ENCODE data around the gene BCAM.

The BCAM gene

GRCh38 chr19:44812142-44812718, 3.3 kb downstream of the BCAM start:
- no CpG with 5 or more reads among the region's 28 CpGs for WGBS (ENCODE audit: extremely low coverage, insufficient coverage, low lambda C conversion rate)
- no peak overlapping the region for H3K9ac ChIP-seq (ENCODE audit: low read length)
- no peak overlapping the region for H2BK120ac ChIP-seq (ENCODE audit: low read depth, low read length)
- H3K4me1 ChIP-seq (ENCODE audit: control insufficient read depth, low read depth, low read length): peaks cover 3% of the 10 kb centered on the region
- H3K18ac ChIP-seq (ENCODE audit: low read length): no peak overlapping the region
- no peak overlapping the region for H3K56ac ChIP-seq (ENCODE audit: low read length)
- no peak overlapping the region for H2AK5ac ChIP-seq (ENCODE audit: low read length)
- no peaks in the 10 kb centered on the region for H3K36me3 ChIP-seq (ENCODE audit: control insufficient read depth, insufficient read depth, low read length)
- no peak overlapping the region for H3K4me3 ChIP-seq (ENCODE audit: low read length)
- no peak overlapping the region for H4K8ac ChIP-seq (ENCODE audit: low read depth, low read length)
- DNase-seq: no peak
- H4K5ac ChIP-seq (ENCODE audit: low read length): no peak overlapping the region
- H3K27ac ChIP-seq (ENCODE audit: low read depth, low read length): no peak overlapping the region
- H3K79me2 ChIP-seq (ENCODE audit: control insufficient read depth, insufficient read depth, low read length): no peaks in the 10 kb centered on the region
- H3K23ac ChIP-seq (ENCODE audit: low read length): no peak overlapping the region
- H3K27me3 ChIP-seq (ENCODE audit: insufficient read depth, low read length, poor library complexity): no peaks in the 10 kb centered on the region
- no peak overlapping the region for H3K4me2 ChIP-seq (ENCODE audit: low read length)
- no peak overlapping the region for H2BK15ac ChIP-seq (replicated peaks; ENCODE audit: low read depth)
- no peak overlapping the region for H3K4ac ChIP-seq (ENCODE audit: low read depth, low read length)
- H2BK5ac ChIP-seq (ENCODE audit: low read length): no peak overlapping the region
- no peaks in the 10 kb centered on the region for H3K79me1 ChIP-seq (ENCODE audit: low read length)

DNA sequence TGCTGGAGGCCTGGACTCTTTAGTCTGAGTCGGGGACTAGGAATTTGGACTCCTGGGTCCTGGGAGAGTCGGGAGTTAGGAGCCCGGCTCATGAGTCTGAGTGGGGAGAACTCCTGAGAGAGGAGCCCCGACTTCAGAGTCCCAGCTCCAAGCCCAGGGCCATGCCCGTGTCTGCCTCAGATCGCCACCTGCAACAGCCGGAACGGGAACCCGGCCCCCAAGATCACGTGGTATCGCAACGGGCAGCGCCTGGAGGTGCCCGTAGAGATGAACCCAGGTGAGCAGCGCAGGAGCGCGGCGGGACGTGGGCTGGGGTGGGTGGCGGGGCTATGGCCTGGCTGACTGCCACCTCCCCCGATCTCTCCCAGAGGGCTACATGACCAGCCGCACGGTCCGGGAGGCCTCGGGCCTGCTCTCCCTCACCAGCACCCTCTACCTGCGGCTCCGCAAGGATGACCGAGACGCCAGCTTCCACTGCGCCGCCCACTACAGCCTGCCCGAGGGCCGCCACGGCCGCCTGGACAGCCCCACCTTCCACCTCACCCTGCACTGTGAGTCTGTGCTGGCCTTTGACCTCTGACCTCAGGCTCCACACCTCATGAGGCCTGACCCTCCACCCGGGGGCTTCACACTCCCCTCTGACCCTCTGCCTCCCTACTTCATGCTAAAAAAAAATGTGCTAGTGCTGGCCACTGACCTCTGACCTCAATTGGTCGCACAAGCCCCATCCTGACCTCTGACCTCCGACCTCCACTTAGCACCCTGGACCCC, 4.4 kb downstream of the BCAM start:
- Histone ChIP-seq H3K56ac (ENCODE audit: low read length) (no peak overlapping the region), H3K4ac (ENCODE audit: low read depth, low read length) (no peak overlapping the region), H3K36me3 (ENCODE audit: control insufficient read depth, insufficient read depth, low read length) (no peaks in the 10 kb centered on the region), H3K27me3 (ENCODE audit: insufficient read depth, low read length, poor library complexity) (no peaks in the 10 kb centered on the region), H2BK15ac (replicated peaks; ENCODE audit: low read depth) (no peak overlapping the region), H3K23ac (ENCODE audit: low read length) (no peak overlapping the region), H3K4me2 (ENCODE audit: low read length) (no peak overlapping the region), H3K18ac (ENCODE audit: low read length) (no peak overlapping the region), H3K27ac (ENCODE audit: low read depth, low read length) (no peak overlapping the region), H3K9ac (ENCODE audit: low read length) (no peak overlapping the region), H2AK5ac (ENCODE audit: low read length) (no peak overlapping the region), H3K79me1 (ENCODE audit: low read length) (no peaks in the 10 kb centered on the region), H2BK5ac (ENCODE audit: low read length) (no peak overlapping the region), H3K4me3 (ENCODE audit: low read length) (no peak overlapping the region), H3K79me2 (ENCODE audit: control insufficient read depth, insufficient read depth, low read length) (no peaks in the 10 kb centered on the region), H2BK120ac (ENCODE audit: low read depth, low read length) (no peak overlapping the region), H4K8ac (ENCODE audit: low read depth, low read length) (no peak overlapping the region), H3K4me1 (ENCODE audit: control insufficient read depth, low read depth, low read length) (peaks cover 3% of the 10 kb centered on the region), H4K5ac (ENCODE audit: low read length) (no peak overlapping the region)
- WGBS (ENCODE audit: extremely low coverage, insufficient coverage, low lambda C conversion rate): no CpG with 5 or more reads among the region's 38 CpGs
- DNase-seq: no peak

GRCh38 chr19:44813841-44814470, 5.1 kb downstream of the BCAM start:
- Histone ChIP-seq H3K79me2 (ENCODE audit: control insufficient read depth, insufficient read depth, low read length) (no peaks in the 10 kb centered on the region), H3K36me3 (ENCODE audit: control insufficient read depth, insufficient read depth, low read length) (no peaks in the 10 kb centered on the region), H3K4me2 (ENCODE audit: low read length) (no peak overlapping the region), H2BK120ac (ENCODE audit: low read depth, low read length) (no peak overlapping the region), H3K27ac (ENCODE audit: low read depth, low read length) (no peak overlapping the region), H3K27me3 (ENCODE audit: insufficient read depth, low read length, poor library complexity) (no peaks in the 10 kb centered on the region), H3K56ac (ENCODE audit: low read length) (no peak overlapping the region), H3K4me1 (ENCODE audit: control insufficient read depth, low read depth, low read length) (peaks cover 3% of the 10 kb centered on the region), H3K79me1 (ENCODE audit: low read length) (no peaks in the 10 kb centered on the region), H2BK15ac (replicated peaks; ENCODE audit: low read depth) (no peak overlapping the region), H4K5ac (ENCODE audit: low read length) (no peak overlapping the region), H3K9ac (ENCODE audit: low read length) (no peak overlapping the region), H3K4me3 (ENCODE audit: low read length) (no peak overlapping the region), H2BK5ac (ENCODE audit: low read length) (no peak overlapping the region), H2AK5ac (ENCODE audit: low read length) (no peak overlapping the region), H3K23ac (ENCODE audit: low read length) (no peak overlapping the region), H3K18ac (ENCODE audit: low read length) (no peak overlapping the region), H3K4ac (ENCODE audit: low read depth, low read length) (no peak overlapping the region), H4K8ac (ENCODE audit: low read depth, low read length) (no peak overlapping the region)
- no peak for DNase-seq
- no CpG with 5 or more reads among the region's 16 CpGs for WGBS (ENCODE audit: extremely low coverage, insufficient coverage, low lambda C conversion rate)

DNA sequence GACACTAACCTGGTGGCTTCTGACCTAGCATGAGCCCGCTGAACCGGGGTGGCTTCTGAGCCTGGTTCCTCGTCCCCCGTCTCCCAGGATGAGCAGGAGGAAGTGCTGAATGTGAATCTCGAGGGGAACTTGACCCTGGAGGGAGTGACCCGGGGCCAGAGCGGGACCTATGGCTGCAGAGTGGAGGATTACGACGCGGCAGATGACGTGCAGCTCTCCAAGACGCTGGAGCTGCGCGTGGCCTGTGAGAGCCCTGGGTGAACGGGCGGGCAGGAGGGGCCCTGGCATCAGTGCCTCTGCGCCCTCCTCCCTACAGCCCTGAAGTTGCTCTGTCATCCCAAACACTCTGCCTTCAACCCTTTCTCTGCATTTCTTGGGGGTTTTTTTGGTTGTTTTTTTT, 5.6 kb downstream of the BCAM start:
- Histone ChIP-seq H3K4me3 (ENCODE audit: low read length) (no peak overlapping the region), H3K4me1 (ENCODE audit: control insufficient read depth, low read depth, low read length) (no peaks in the 10 kb centered on the region), H3K79me1 (ENCODE audit: low read length) (no peaks in the 10 kb centered on the region), H4K8ac (ENCODE audit: low read depth, low read length) (no peak overlapping the region), H2BK120ac (ENCODE audit: low read depth, low read length) (no peak overlapping the region), H3K36me3 (ENCODE audit: control insufficient read depth, insufficient read depth, low read length) (no peaks in the 10 kb centered on the region), H2AK5ac (ENCODE audit: low read length) (no peak overlapping the region), H3K27me3 (ENCODE audit: insufficient read depth, low read length, poor library complexity) (no peaks in the 10 kb centered on the region), H3K56ac (ENCODE audit: low read length) (no peak overlapping the region), H3K79me2 (ENCODE audit: control insufficient read depth, insufficient read depth, low read length) (no peaks in the 10 kb centered on the region), H3K4me2 (ENCODE audit: low read length) (no peak overlapping the region), H2BK15ac (replicated peaks; ENCODE audit: low read depth) (no peak overlapping the region), H3K23ac (ENCODE audit: low read length) (no peak overlapping the region), H3K27ac (ENCODE audit: low read depth, low read length) (no peak overlapping the region), H3K9ac (ENCODE audit: low read length) (no peak overlapping the region), H4K5ac (ENCODE audit: low read length) (no peak overlapping the region), H3K4ac (ENCODE audit: low read depth, low read length) (no peak overlapping the region), H3K18ac (ENCODE audit: low read length) (no peak overlapping the region), H2BK5ac (ENCODE audit: low read length) (no peak overlapping the region)
- DNase-seq: no peak
- no CpG with 5 or more reads among the region's 17 CpGs for WGBS (ENCODE audit: extremely low coverage, insufficient coverage, low lambda C conversion rate)

- no peak overlapping the region for H3K4me2 ChIP-seq (ENCODE audit: low read length)
- H2BK120ac ChIP-seq (ENCODE audit: low read depth, low read length): no peak overlapping the region
- no peak overlapping the region for H3K18ac ChIP-seq (ENCODE audit: low read length)
- no peak overlapping the region for H3K27ac ChIP-seq (ENCODE audit: low read depth, low read length)
- no peak overlapping the region for H2AK5ac ChIP-seq (ENCODE audit: low read length)
- no peak overlapping the region for H2BK15ac ChIP-seq (replicated peaks; ENCODE audit: low read depth)
- H3K27me3 ChIP-seq (ENCODE audit: insufficient read depth, low read length, poor library complexity): no peaks in the 10 kb centered on the region
- WGBS (ENCODE audit: extremely low coverage, insufficient coverage, low lambda C conversion rate): no CpG with 5 or more reads among the region's 2 CpGs
- no peak overlapping the region for H4K5ac ChIP-seq (ENCODE audit: low read length)
- DNase-seq: no peak
- H4K8ac ChIP-seq (ENCODE audit: low read depth, low read length): no peak overlapping the region
- H3K36me3 ChIP-seq (ENCODE audit: control insufficient read depth, insufficient read depth, low read length): no peaks in the 10 kb centered on the region
- H3K56ac ChIP-seq (ENCODE audit: low read length): no peak overlapping the region
- no peak overlapping the region for H3K4me3 ChIP-seq (ENCODE audit: low read length)
- no peaks in the 10 kb centered on the region for H3K79me1 ChIP-seq (ENCODE audit: low read length)
- no peaks in the 10 kb centered on the region for H3K79me2 ChIP-seq (ENCODE audit: control insufficient read depth, insufficient read depth, low read length)
- H3K4ac ChIP-seq (ENCODE audit: low read depth, low read length): no peak overlapping the region
- H3K9ac ChIP-seq (ENCODE audit: low read length): no peak overlapping the region
- no peak overlapping the region for H2BK5ac ChIP-seq (ENCODE audit: low read length)
- H3K23ac ChIP-seq (ENCODE audit: low read length): no peak overlapping the region
- no peaks in the 10 kb centered on the region for H3K4me1 ChIP-seq (ENCODE audit: control insufficient read depth, low read depth, low read length)
Measured at GRCh38 chr19:44816301-44816700, 7.4 kb downstream of the BCAM start.

Data from mesendoderm (in vitro differentiated cells).